Psoas muscle (tissue), 8 donors: Measurements from ENCODE around the gene KDM3A. TPM values are rescaled to one million over a fixed set of nuclear protein-coding genes. Genes with fewer than 3 reads are reported as not detected.

ENCODE experiments used
- ATAC-seq, 4 donors: fragments of 200-7000 bp; cut with Tn5 transposase; one replicate each; pipeline ENCODE4 v1.9.1; 2020; ENCODE audit warnings: moderate library complexity in 3 of 4, mild to moderate bottlenecking in 2 of 4
- DNase-seq, 2 donors: peaks; one replicate each; pipeline ENCODE4 v3.0.0-alpha.2; 2020
- H3K27ac ChIP-seq: fragments of 200-600 bp; one replicate; pipeline ENCODE4 v1.8.0; 2022
- H3K27me3 ChIP-seq, 3 donors: fragments of 200-600 bp in 1 of 3; one replicate each; pipeline versions ENCODE4 v1.6.1 to v1.8.0; 2013 to 2022; ENCODE audit warnings: low read length in 2 of 3, mild to moderate bottlenecking in 2 of 3, moderate library complexity in 1 of 3; ENCODE audit not compliant: insufficient read depth in 3 of 3
- H3K36me3 ChIP-seq, 2 donors: fragments of 200-600 bp in 1 of 2; one replicate each; pipeline versions ENCODE4 v1.6.1 to v1.8.0; 2013 to 2022; ENCODE audit warnings: low read depth in 1 of 2, mild to moderate bottlenecking in 1 of 2, moderate library complexity in 1 of 2; ENCODE audit not compliant: insufficient read depth in 1 of 2
- H3K4me1 ChIP-seq: fragments of 200-600 bp; one replicate; pipeline ENCODE4 v1.8.0; 2022
- H3K4me3 ChIP-seq: fragments of 200-600 bp; one replicate; pipeline ENCODE4 v1.8.0; 2022; ENCODE audit warnings: mild to moderate bottlenecking
- H3K9me3 ChIP-seq: fragments of 200-600 bp; one replicate; pipeline ENCODE4 v1.8.0; 2022
- CTCF ChIP-seq: fragments of 200-600 bp; IDR thresholded peaks from one replicate; pipeline ENCODE4 v1.8.0; 2022; ENCODE audit warnings: antibody characterized with exemption
- WGBS, 3 donors: extraction: QIAGEN DNeasy Blood & Tissue Kit; methylation state at CpG; one replicate each; pipeline versions ENCODE4 v1.1.6 to v1.1.7; 2013; 5-methylcytosine and 5-hydroxymethylcytosine counted together
- intact Hi-C, 2 donors: fragments of 100-400 bp; cut with DNase I; formaldehyde crosslinking; loops; one replicate each; pipeline versions ENCODE4 v1.11.0 to v1.14.2; 2022
- polyA plus RNA-seq, 3 donors: library from polyadenylated mRNA; stranded (reverse); fragments of 200-250 nt; gene quantifications; one replicate each; pipeline ENCODE4 v1.2.3, GENCODE V29; 2013
- total RNA-seq, 4 donors: library from RNA; stranded (reverse); fragmentation: NEBNext Ultra II Directional in 2 of 4; extraction: Animal tissue kit (Norgen Biotek cat#: 25700) in 2 of 4; gene quantifications; one replicate each; pipeline versions ENCODE4 v1.2.1 to v1.2.4, GENCODE V29; 2021 to 2023
- donor health status: healthy with polysubstance abuse.
- donor health status: DM: no; HTN: no; CAD: no; lungs with moderate emphysema.
- donor health status: Bipolar disorder and iron deficiency.
- donor health status: healthy.
- donor health status: DM: yes; HTN: yes; CAD: no.
- donor health status: DM: no; HTN: no; CAD: no.
- donor health status: DM: no; HTN: no; CAD: no.
- donor health status: DM: yes; HTN: yes; CAD: no.

The KDM3A gene
- total and polyA plus RNA-seq, 7 donors, result 12.2 to 34.7 (median 23.5) TPM

GRCh38 chr2:86476092-86476491, 34.9 kb downstream of the KDM3A start:
- intact Hi-C loops, result no loop called here

GRCh38 chr2:86476918-86477317, 35.7 kb downstream of the KDM3A start:
- Histone ChIP-seq H3K4me3 (no peak overlapping the region), H3K9me3 (no peaks in the 10 kb centered on the region), H3K27me3 (no peaks in the 10 kb centered on the region), H3K4me1 (no peaks in the 10 kb centered on the region), H3K27ac (no peak overlapping the region), H3K36me3 (peaks cover 17 to 99% of the 10 kb centered on the region in 2 donors)
- DNase-seq, result no peak
- 53 to 70% (median 65%) methylated on average over 3 of the region's 3 CpGs for WGBS, 3 donors
- ATAC-seq, result peak in 1 of 4 donors; percentile 7
- intact Hi-C loops, result no loop called here
- TF ChIP-seq CTCF, result no peak

More at GRCh38 chr2:86476092-86476491, 34.9 kb downstream of the KDM3A start:
- no peak overlapping the region for H3K27ac ChIP-seq
- TF ChIP-seq CTCF, result no peak
- H3K27me3 ChIP-seq, result no peaks in the 10 kb centered on the region
- H3K4me3 ChIP-seq, result no peak overlapping the region
- H3K36me3 ChIP-seq, result peaks cover 17 to 98% of the 10 kb centered on the region in 2 donors
- no peaks in the 10 kb centered on the region for H3K4me1 ChIP-seq
- no peaks in the 10 kb centered on the region for H3K9me3 ChIP-seq
- ATAC-seq (no peak), DNase-seq (no peak)

- intact Hi-C loops, result no loop called here
- peak in 3 of 4 donors; percentile 54 to 62 (median 57) for ATAC-seq
Measured at GRCh38 chr2:86477349-86477748, 36.2 kb downstream of the KDM3A start.

GRCh38 chr2:86480105-86480504, 38.9 kb downstream of the KDM3A start:
- no peaks in the 10 kb centered on the region for H3K27me3 ChIP-seq
- peaks cover 4% of the 10 kb centered on the region for H3K4me1 ChIP-seq
- H3K36me3 ChIP-seq, result peaks cover 25 to 100% of the 10 kb centered on the region in 2 donors
- WGBS, 3 donors, result 34 to 35% (median 35%) methylated on average over 7 of the region's 7 CpGs
- no peak overlapping the region for H3K27ac ChIP-seq
- TF ChIP-seq CTCF, result no peak
- no peaks in the 10 kb centered on the region for H3K9me3 ChIP-seq
- H3K4me3 ChIP-seq, result no peak overlapping the region
- DNase-seq (no peak), ATAC-seq (no peak)
- intact Hi-C loops, result no loop called here

More at GRCh38 chr2:86477349-86477748, 36.2 kb downstream of the KDM3A start:
- TF ChIP-seq CTCF, result no peak
- no peaks in the 10 kb centered on the region for H3K27me3 ChIP-seq
- no peaks in the 10 kb centered on the region for H3K4me1 ChIP-seq
- no peaks in the 10 kb centered on the region for H3K9me3 ChIP-seq
- no peak for DNase-seq
- no peak overlapping the region for H3K4me3 ChIP-seq
- H3K27ac ChIP-seq, result no peak overlapping the region
- H3K36me3 ChIP-seq, result peaks cover 17 to 99% of the 10 kb centered on the region in 2 donors

GRCh38 chr2:86482034-86482433, 40.9 kb downstream of the KDM3A start:
- Histone ChIP-seq H3K4me3 (no peak overlapping the region), H3K36me3 (peaks cover 26 to 100% of the 10 kb centered on the region in 2 donors), H3K27me3 (no peaks in the 10 kb centered on the region), H3K27ac (no peak overlapping the region), H3K9me3 (no peaks in the 10 kb centered on the region), H3K4me1 (peaks cover 5% of the 10 kb centered on the region)
- DNase-seq (no peak), ATAC-seq (no peak)
- no peak for TF ChIP-seq CTCF
- intact Hi-C loops, result no loop called here
- 89 to 97% (median 94%) methylated on average over 3 of the region's 3 CpGs for WGBS, 3 donors
